H1 (cell line): Measurements from ENCODE around the gene DPH6. TPM values are rescaled to one million over a fixed set of nuclear protein-coding genes. Genes with fewer than 3 reads are reported as not detected.

Experiments used
- CBX8 ChIP-seq: fragments of 300-800, 300-1000 bp; sonication (generic); IDR thresholded peaks from 2 replicates; pipeline ENCODE4 v1.7.1; 2016; ENCODE audit warnings: low read depth, low read length, borderline replicate concordance
- EZH2 ChIP-seq: fragments of 200-600 bp; sonication (generic); IDR thresholded peaks from 2 replicates; pipeline ENCODE4 v1.7.1; 2012; ENCODE audit warnings: low read depth, mild to moderate bottlenecking, moderate library complexity, low read length, inconsistent platforms; ENCODE audit not compliant: severe bottlenecking
- TAF1 ChIP-seq: IDR thresholded peaks from 2 replicates; pipeline ENCODE4 v1.6.1; 2011; ENCODE audit warnings: mild to moderate bottlenecking, low read depth, low read length
- polyA plus RNA-seq, 7 experiments: library from polyadenylated mRNA; depleted of rRNA in 3 of 7; stranded (reverse) in 5 of 7; unstranded in 2 of 7; fragments of >200 nt in 5 of 7; fragments of 200-250 nt in 2 of 7; gene quantifications; 1 replicate in 5 of 7; 2 replicates in 1 of 7; 4 replicates in 1 of 7; pipeline versions ENCODE4 v1.2.1 to v1.2.3, GENCODE V29; 2011 to 2013; ENCODE audit warnings: missing spikeins in 2 of 7, mixed read lengths in 2 of 7
- total RNA-seq: library from RNA; stranded (reverse); fragmentation: NEBNext Ultra II Directional; extraction: Animal tissue kit (Norgen Biotek cat#: 25700); gene quantifications from 2 replicates; pipeline ENCODE4 v1.2.1, GENCODE V29; 2021

Gene DPH6
- total and polyA plus RNA-seq, 2 of the 8 experiments (the other 6 are each of a cell fraction or from before 2014, with no cell fraction given) = 21.6 to 30.5 TPM

DNA sequence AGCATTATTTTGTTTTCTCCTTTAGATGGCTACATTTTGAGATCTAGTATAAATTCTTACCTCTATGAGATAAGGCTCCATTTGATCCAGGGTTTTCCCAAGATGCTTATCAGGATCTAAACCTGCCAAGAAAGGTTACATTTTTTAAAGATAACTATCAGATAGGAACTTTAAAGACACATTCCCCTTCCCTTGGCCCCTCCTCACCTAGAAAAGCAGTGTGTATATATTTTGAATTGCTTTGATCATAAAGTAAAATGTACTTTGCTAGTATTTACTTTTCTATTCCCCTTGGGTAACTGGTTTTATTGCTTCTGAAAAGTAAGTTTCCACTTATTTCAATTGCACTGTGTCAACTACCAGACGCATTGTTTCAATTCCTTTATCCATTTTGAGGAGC lies 135.2 kb downstream of the DPH6 start (continued):
- TF ChIP-seq EZH2 = no peak
- TF ChIP-seq TAF1 = no peak
- TF ChIP-seq CBX8 = no peak
